Caco-2 (cell line): ENCODE measurements around the gene INAFM2. TPM values are rescaled to one million over a fixed set of nuclear protein-coding genes. Genes with fewer than 3 reads are reported as not detected.

Source experiments
- BruUV-seq: library from RNA; stranded (reverse); fragments of 400-500 nt; replicated peaks from 2 replicates; lab custom pipeline; 2021; lab: Mats Ljungman, UMichigan
- CTCF ChIA-PET: fragments of 300-600 bp; sonication (Branson Sonifier 250); formaldehyde crosslinking; loops from one replicate; lab custom pipeline; 2022; ENCODE audit warnings: antibody characterized with exemption; lab: Charles Lee
- POLR2A ChIA-PET: fragments of 300-600 bp; sonication (Branson Sonifier 250); formaldehyde crosslinking; loops from one replicate; lab custom pipeline; 2022; ENCODE audit warnings: antibody characterized with exemption; lab: Charles Lee
- DNase-seq, 2 experiments: peaks; one replicate each; pipeline versions ENCODE4 v3.0.0 to v3.0.0-alpha.2; 2020 to 2022
- H3K27me3 ChIP-seq: replicated peaks from 2 replicates; pipeline ENCODE4 v1.6.0; 2011; ENCODE audit warnings: low read length; ENCODE audit not compliant: control insufficient read depth, insufficient read depth
- H3K36me3 ChIP-seq: 2 replicates; pipeline ENCODE4 v1.5.1; 2011; ENCODE audit warnings: low read length; ENCODE audit not compliant: control insufficient read depth, insufficient read depth
- H3K4me1 ChIP-seq: fragments of 250-450 bp; sonication (Bioruptor Pico); 2 replicates; pipeline ENCODE4 v1.5.1; 2020; ENCODE audit warnings: mild to moderate bottlenecking
- H3K4me3 ChIP-seq: 2 replicates; pipeline ENCODE4 v1.5.1; 2011; ENCODE audit warnings: low read depth, mild to moderate bottlenecking, control low read depth, low read length
- H3K9me3 ChIP-seq: fragments of 250-450 bp; sonication (Bioruptor Pico); 2 replicates; pipeline ENCODE4 v1.5.1; 2020; ENCODE audit warnings: mild to moderate bottlenecking, moderate library complexity
- H3K27ac Mint-ChIP-seq: one replicate; pipeline ENCODE4 v1.8.0; 2022; ENCODE audit warnings: mixed read lengths; ENCODE audit not compliant: unreplicated experiment
- H3K27me3 Mint-ChIP-seq: one replicate; pipeline ENCODE4 v1.8.0; 2022; ENCODE audit warnings: mixed read lengths; ENCODE audit not compliant: insufficient read depth, unreplicated experiment
- H3K36me3 Mint-ChIP-seq: one replicate; pipeline ENCODE4 v1.8.0; 2022; ENCODE audit warnings: mild to moderate bottlenecking, mixed read lengths; ENCODE audit not compliant: insufficient read depth, unreplicated experiment
- H3K4me1 Mint-ChIP-seq: one replicate; pipeline ENCODE4 v1.8.0; 2022; ENCODE audit warnings: low read depth, mixed read lengths; ENCODE audit not compliant: unreplicated experiment
- H3K4me3 Mint-ChIP-seq: one replicate; pipeline ENCODE4 v1.8.0; 2022; ENCODE audit warnings: mild to moderate bottlenecking, moderate library complexity, mixed read lengths; ENCODE audit not compliant: unreplicated experiment
- H3K9me3 Mint-ChIP-seq: one replicate; pipeline ENCODE4 v1.8.0; 2022; ENCODE audit warnings: mixed read lengths; ENCODE audit not compliant: unreplicated experiment
- CTCF ChIP-seq, 2 experiments: fragments of 200-600 bp in 1 of 2; IDR thresholded peaks; 1 replicate in 1 of 2; 2 replicates in 1 of 2; pipeline versions ENCODE4 v1.5.1 to v1.8.0; 2011 to 2022; ENCODE audit warnings: antibody characterized with exemption in 1 of 2, control low read depth in 1 of 2, inconsistent platforms in 1 of 2, low read depth in 1 of 2, low read length in 1 of 2, mild to moderate bottlenecking in 1 of 2, moderate library complexity in 1 of 2; ENCODE audit not compliant: insufficient read depth in 1 of 2, severe bottlenecking in 1 of 2, unreplicated experiment in 1 of 2
- intact Hi-C: fragments of 100-400 bp; cut with micrococcal nuclease; formaldehyde crosslinking; loops from one replicate; pipeline ENCODE4 v1.10.0; 2022; ENCODE audit not compliant: unreplicated experiment
- total RNA-seq: library from RNA; stranded (reverse); gene quantifications from 2 replicates; pipeline ENCODE4 v1.2.3, GENCODE V29; 2022

INAFM2 gene
- total RNA-seq, 1 experiment from 2014 or later: 13.4 TPM

GRCh38 chr15:40297356-40297755 lies 26.1 kb upstream of the INAFM2 start:
- H3K4me3 Mint-ChIP-seq: no peak overlapping the region
- H3K27ac Mint-ChIP-seq: no peak overlapping the region
- H3K4me3 ChIP-seq: no peak overlapping the region
- H3K4me1 Mint-ChIP-seq: peaks cover 11% of the 10 kb centered on the region
- no TSS peak for BruUV-seq
- peaks cover 6% of the 10 kb centered on the region for H3K4me1 ChIP-seq
- TF ChIP-seq CTCF (IDR thresholded peaks at IDR 0.05; ENCODE audit: insufficient read depth in 1 of 2, low read depth in 1 of 2, low read length in 1 of 2, severe bottlenecking in 1 of 2, unreplicated experiment in 1 of 2): no peak
- POLR2A ChIA-PET: no interaction called here
- H3K36me3 Mint-ChIP-seq: no peaks in the 10 kb centered on the region
- no peaks in the 10 kb centered on the region for H3K9me3 Mint-ChIP-seq
- DNase-seq: no peak
- H3K9me3 ChIP-seq: no peaks in the 10 kb centered on the region; the same call in 1 of the 2 replicates
- no peaks in the 10 kb centered on the region for H3K27me3 ChIP-seq
- H3K27me3 Mint-ChIP-seq: no peaks in the 10 kb centered on the region
- CTCF ChIA-PET: interaction anchor here (0.7 kb wide), 1 partner anchor 63 kb away, joined by 4 read pairs; no protein-coding TSS in a partner anchor
- intact Hi-C loops: no loop called here
- no peaks in the 10 kb centered on the region for H3K36me3 ChIP-seq

- Mint-ChIP-seq H3K36me3 (no peaks in the 10 kb centered on the region), H3K4me1 (peaks cover 11% of the 10 kb centered on the region), H3K4me3 (no peak overlapping the region), H3K9me3 (no peaks in the 10 kb centered on the region), H3K27me3 (no peaks in the 10 kb centered on the region), H3K27ac (no peak overlapping the region)
- intact Hi-C loops: no loop called here
- POLR2A ChIA-PET: no interaction called here
- Histone ChIP-seq H3K9me3 (no peaks in the 10 kb centered on the region; the same call in 1 of the 2 replicates), H3K27me3 (no peaks in the 10 kb centered on the region), H3K4me1 (peaks cover 6% of the 10 kb centered on the region), H3K4me3 (no peak overlapping the region), H3K36me3 (no peaks in the 10 kb centered on the region)
- no peak for DNase-seq
- CTCF ChIA-PET: no interaction called here
- BruUV-seq: no TSS peak
- no peak for TF ChIP-seq CTCF (IDR thresholded peaks at IDR 0.05; ENCODE audit: insufficient read depth in 1 of 2, low read depth in 1 of 2, low read length in 1 of 2, severe bottlenecking in 1 of 2, unreplicated experiment in 1 of 2)
These were observed 25.1 kb upstream of the INAFM2 start for GRCh38 chr15:40298216-40298935.

GRCh38 chr15:40300367-40300766 lies 23.1 kb upstream of the INAFM2 start:
- Histone ChIP-seq H3K9me3 (no peaks in the 10 kb centered on the region; the same call in 1 of the 2 replicates), H3K4me1 (peaks cover 6% of the 10 kb centered on the region), H3K27me3 (no peaks in the 10 kb centered on the region), H3K4me3 (no peak overlapping the region), H3K36me3 (no peaks in the 10 kb centered on the region)
- Mint-ChIP-seq H3K27me3 (no peaks in the 10 kb centered on the region), H3K36me3 (no peaks in the 10 kb centered on the region), H3K4me3 (no peak overlapping the region), H3K27ac (no peak overlapping the region), H3K4me1 (peaks cover 11% of the 10 kb centered on the region), H3K9me3 (no peaks in the 10 kb centered on the region)
- POLR2A ChIA-PET: no interaction called here
- BruUV-seq: no TSS peak
- CTCF ChIA-PET: no interaction called here
- no peak for DNase-seq
- intact Hi-C loops: no loop called here
- no peak for TF ChIP-seq CTCF (IDR thresholded peaks at IDR 0.05; ENCODE audit: insufficient read depth in 1 of 2, low read depth in 1 of 2, low read length in 1 of 2, severe bottlenecking in 1 of 2, unreplicated experiment in 1 of 2)
